Measurements from ENCODE around the gene RNPS1.

GRCh38 chr16:2206780-2207433 lies 61.0 kb downstream of the RNPS1 start:
- TF ChIP-seq MAX (IDR thresholded peaks at IDR 0.05; ENCODE audit: low read depth) (no peak), USF1 (IDR thresholded peaks at IDR 0.05; ENCODE audit: borderline replicate concordance, low read depth) (no peak), CTCF (IDR thresholded peaks at IDR 0.05) (no peak), POLR2AphosphoS5 (IDR thresholded peaks at IDR 0.05; ENCODE audit: low read depth, low read length) (no peak), GABPA (IDR thresholded peaks at IDR 0.05; ENCODE audit: low read depth) (no peak), RXRA (IDR thresholded peaks at IDR 0.05; ENCODE audit: borderline replicate concordance, low read depth) (no peak), EZH2phosphoT487 (IDR thresholded peaks at IDR 0.05; ENCODE audit: borderline replicate concordance, low read depth) (no peak), USF2 (IDR thresholded peaks at IDR 0.05; ENCODE audit: borderline replicate concordance, low read depth, low read length) (no peak), RFX5 (IDR thresholded peaks at IDR 0.05; ENCODE audit: low read length) (no peak)

All from SK-N-SH (cell line).